Stimulated activated CD4-positive, alpha-beta T cell treated with anti-CD3 and anti-CD28 coated beads, Interleukin-1b, Interleukin-23, amount 100 ng/mL, for 1 hour (primary cell): ENCODE measurements around the gene CCDC81.
A peak's percentile ranks its signal among the peaks of the same experiment; 100 is the strongest.

ENCODE experiments used
- DNase-seq, 2 donors: peaks; one replicate each; pipeline ENCODE4 v3.0.0-alpha.2; 2020; ENCODE audit warnings: low read depth in 2 of 2

CCDC81 gene

GRCh38 chr11:86440843-86441242 lies 66.2 kb downstream of the CCDC81 start:
- no peak for DNase-seq

- DNase-seq, result no peak
Measured at GRCh38 chr11:86442420-86442819, 67.7 kb downstream of the CCDC81 start.

GRCh38 chr11:86442827-86443226 lies 68.1 kb downstream of the CCDC81 start:
- no peak for DNase-seq

GRCh38 chr11:86443415-86443814 lies 68.7 kb downstream of the CCDC81 start:
- DNase-seq, result no peak

- DNase-seq, result no peak
Measured at GRCh38 chr11:86444981-86445380, 70.3 kb downstream of the CCDC81 start.

GRCh38 chr11:86446163-86446923 lies 71.7 kb downstream of the CCDC81 start:
- DNase-seq, result no peak

GRCh38 chr11:86446924-86447285 lies 72.2 kb downstream of the CCDC81 start:
- no peak for DNase-seq

GRCh38 chr11:86447763-86448480 lies 73.2 kb downstream of the CCDC81 start:
- DNase-seq, result no peak

GRCh38 chr11:86449993-86450629 lies 75.4 kb downstream of the CCDC81 start:
- no peak for DNase-seq

- no peak for DNase-seq
Measured at GRCh38 chr11:86453290-86454030, 78.8 kb downstream of the CCDC81 start.

- DNase-seq, result peak; percentile 10 to 68
Measured at GRCh38 chr11:86456075-86456939, 81.6 kb downstream of the CCDC81 start.

- DNase-seq, result no peak
Measured at GRCh38 chr11:86458294-86459001, 83.8 kb downstream of the CCDC81 start.

GRCh38 chr11:86459002-86459385 lies 84.3 kb downstream of the CCDC81 start:
- no peak for DNase-seq

- DNase-seq, result no peak
Measured at GRCh38 chr11:86459682-86460460, 85.2 kb downstream of the CCDC81 start.

GRCh38 chr11:86460461-86461385 lies 86.0 kb downstream of the CCDC81 start:
- DNase-seq, result no peak

GRCh38 chr11:86461892-86462291 lies 87.2 kb downstream of the CCDC81 start:
- no peak for DNase-seq

GRCh38 chr11:86463120-86463519 lies 88.4 kb downstream of the CCDC81 start:
- DNase-seq, result no peak

GRCh38 chr11:86463955-86464354 lies 89.3 kb downstream of the CCDC81 start:
- DNase-seq, result no peak
